ENCODE measurements around the gene GRB2. TPM values are rescaled to one million over a fixed set of nuclear protein-coding genes. Genes with fewer than 3 reads are reported as not detected.

GRB2 gene
- total RNA-seq, 1 donor = 98.0 TPM

- DNase-seq (ENCODE audit: low read depth) = no peak
- no peak for TF ChIP-seq CTCF (IDR thresholded peaks at IDR 0.05; ENCODE audit: insufficient read depth, low read depth, low read length)
- H3K4me3 ChIP-seq (ENCODE audit: low read depth, low read length) = no peak overlapping the region
These were observed 40.2 kb downstream of the GRB2 start for GRCh38 chr17:75365009-75365930.

GRCh38 chr17:75364078-75364477, 41.4 kb downstream of the GRB2 start:
- TF ChIP-seq CTCF (IDR thresholded peaks at IDR 0.05; ENCODE audit: insufficient read depth, low read depth, low read length) = no peak
- DNase-seq (ENCODE audit: low read depth) = peak; percentile 72
- no peak overlapping the region for H3K4me3 ChIP-seq (ENCODE audit: low read depth, low read length)

- H3K4me3 ChIP-seq (ENCODE audit: low read depth, low read length) = no peak overlapping the region
- TF ChIP-seq CTCF (IDR thresholded peaks at IDR 0.05; ENCODE audit: insufficient read depth, low read depth, low read length) = no peak
- DNase-seq (ENCODE audit: low read depth) = no peak
These were observed 43.5 kb downstream of the GRB2 start for GRCh38 chr17:75361996-75362395.

- H3K4me3 ChIP-seq (ENCODE audit: low read depth, low read length) = no peak overlapping the region
- DNase-seq (ENCODE audit: low read depth) = no peak
- TF ChIP-seq CTCF (IDR thresholded peaks at IDR 0.05; ENCODE audit: insufficient read depth, low read depth, low read length) = no peak
These were observed 44.1 kb downstream of the GRB2 start for GRCh38 chr17:75361344-75361743.

GRCh38 chr17:75356260-75356937, 49.1 kb downstream of the GRB2 start:
- no peak for TF ChIP-seq CTCF (IDR thresholded peaks at IDR 0.05; ENCODE audit: insufficient read depth, low read depth, low read length)
- no peak overlapping the region for H3K4me3 ChIP-seq (ENCODE audit: low read depth, low read length)

GRCh38 chr17:75353176-75353575, 52.3 kb downstream of the GRB2 start:
- DNase-seq (ENCODE audit: low read depth) = no peak
- no peak overlapping the region for H3K4me3 ChIP-seq (ENCODE audit: low read depth, low read length)
- TF ChIP-seq CTCF (IDR thresholded peaks at IDR 0.05; ENCODE audit: insufficient read depth, low read depth, low read length) = no peak

More at GRCh38 chr17:75356260-75356937, 49.1 kb downstream of the GRB2 start:
- no peak for DNase-seq (ENCODE audit: low read depth)
